BLaER1 treated with 17β-estradiol and CSF1 and Interleukin-3, amounts not matched to agents 10 nM and 100 nM (cell line): ENCODE results near the gene TP53I11.

Experiments
- H3K27ac ChIP-seq, 11 experiments: shearing (Covaris generic); formaldehyde crosslinking; 2 replicates each; pipeline ENCODE4 v1.8.1; 2022
- H3K27me3 ChIP-seq, 11 experiments: shearing (Covaris generic); formaldehyde crosslinking; 2 replicates each; pipeline ENCODE4 v1.8.1; 2022
- H3K36me3 ChIP-seq, 11 experiments: shearing (Covaris generic); formaldehyde crosslinking; 2 replicates each; pipeline ENCODE4 v1.8.1; 2022
- H3K4me1 ChIP-seq, 10 experiments: shearing (Covaris generic); formaldehyde crosslinking; 2 replicates each; pipeline ENCODE4 v1.8.1; 2022
- H3K4me2 ChIP-seq, 11 experiments: shearing (Covaris generic); formaldehyde crosslinking; 2 replicates each; pipeline ENCODE4 v1.8.1; 2022
- H3K4me3 ChIP-seq, 10 experiments: shearing (Covaris generic); formaldehyde crosslinking; 2 replicates each; pipeline ENCODE4 v1.8.1; 2022
- H3K9ac ChIP-seq, 11 experiments: shearing (Covaris generic); formaldehyde crosslinking; 2 replicates each; pipeline ENCODE4 v1.8.1; 2022
- H3K9me3 ChIP-seq, 11 experiments: shearing (Covaris generic); formaldehyde crosslinking; replicated peaks in 1 of 11; 2 replicates each; pipeline ENCODE4 v1.8.1; 2022
- H4K20me1 ChIP-seq, 11 experiments: shearing (Covaris generic); formaldehyde crosslinking; 2 replicates each; pipeline ENCODE4 v1.8.1; 2022
- Cebpa-rat ChIP-seq, 11 experiments: shearing (Covaris generic); IDR thresholded peaks; 2 replicates each; pipeline ENCODE4 v1.8.1; 2022

Gene TP53I11

GRCh38 chr11:44936525-44936924 is 14.2 kb downstream of the TP53I11 start:
- no peak overlapping the region for H3K4me3 ChIP-seq

GRCh38 chr11:44934735-44935250 is 15.9 kb downstream of the TP53I11 start:
- Histone ChIP-seq H3K4me2 (no peak overlapping the region), H3K9ac (peak overlapping the region in 4 of 11 experiments; percentile 24 to 38 (median 32); a peak in 4 of 22 replicates), H3K4me3 (no peak overlapping the region), H3K36me3 (peaks cover 38 to 79% (median 60%) of the 10 kb centered on the region in 11 experiments), H3K27ac (peak overlapping the region in 2 of 11 experiments; percentile 14 to 37; a peak in 1 of 22 replicates), H3K4me1 (peaks cover 24 to 46% (median 36%) of the 10 kb centered on the region in 10 experiments), H3K9me3 (no peaks in the 10 kb centered on the region), H4K20me1 (peaks cover 36 to 97% (median 89%) of the 10 kb centered on the region in 11 experiments; a peak in 21 of 22 replicates), H3K27me3 (no peaks in the 10 kb centered on the region)
- no peak for TF ChIP-seq Cebpa-rat (IDR thresholded peaks at IDR 0.05)

More at GRCh38 chr11:44936525-44936924, 14.2 kb downstream of the TP53I11 start:
- peaks cover 42 to 61% (median 51%) of the 10 kb centered on the region in 10 experiments for H3K4me1 ChIP-seq
- H3K27ac ChIP-seq = peak overlapping the region in 1 of 11 experiments; percentile 16; a peak in 1 of 22 replicates
- no peak for TF ChIP-seq Cebpa-rat (IDR thresholded peaks at IDR 0.05)
- peak overlapping the region in 9 of 11 experiments; percentile 37 to 99 (median 97); a peak in 17 of 22 replicates for H3K4me2 ChIP-seq
- peak overlapping the region in 4 of 11 experiments; percentile 34 to 54 (median 50); a peak in 3 of 22 replicates for H3K9ac ChIP-seq
- peaks cover 38 to 88% (median 73%) of the 10 kb centered on the region in 11 experiments for H3K36me3 ChIP-seq
- no peaks in the 10 kb centered on the region for H3K9me3 ChIP-seq
- H3K27me3 ChIP-seq = no peaks in the 10 kb centered on the region
- peaks cover 52 to 97% (median 90%) of the 10 kb centered on the region in 11 experiments; a peak in 21 of 22 replicates for H4K20me1 ChIP-seq

- no peaks in the 10 kb centered on the region for H3K9me3 ChIP-seq
- peak overlapping the region in 4 of 11 experiments; percentile 24 to 47 (median 34); a peak in 4 of 22 replicates for H3K9ac ChIP-seq
- H3K27me3 ChIP-seq = no peaks in the 10 kb centered on the region
- no peak overlapping the region for H3K4me2 ChIP-seq
- peaks cover 17 to 46% (median 31%) of the 10 kb centered on the region in 10 experiments for H3K4me1 ChIP-seq
- no peak for TF ChIP-seq Cebpa-rat (IDR thresholded peaks at IDR 0.05)
- H3K4me3 ChIP-seq = no peak overlapping the region
- peaks cover 38 to 76% (median 58%) of the 10 kb centered on the region in 11 experiments for H3K36me3 ChIP-seq
- 0 out of 22 replicates have a peak overlapping the region, but pooled peaks of 1 of the 11 experiments have one; percentile 37 for H3K27ac ChIP-seq
- H4K20me1 ChIP-seq = peaks cover 32 to 97% (median 89%) of the 10 kb centered on the region in 11 experiments; a peak in 21 of 22 replicates
Measured at GRCh38 chr11:44934110-44934509, 16.6 kb downstream of the TP53I11 start.

GRCh38 chr11:44931466-44931865 is 19.2 kb downstream of the TP53I11 start:
- no peak overlapping the region for H3K4me3 ChIP-seq
- peaks cover 32 to 55% (median 40%) of the 10 kb centered on the region in 11 experiments for H3K36me3 ChIP-seq
- peak overlapping the region in 2 of 11 experiments; percentile 25 to 28; a peak in 2 of 22 replicates for H3K27ac ChIP-seq
- H3K9ac ChIP-seq = peak overlapping the region in 2 of 11 experiments; percentile 14 to 38; a peak in 4 of 22 replicates
- H3K4me2 ChIP-seq = no peak overlapping the region
- H4K20me1 ChIP-seq = peaks cover 11 to 97% (median 88%) of the 10 kb centered on the region in 11 experiments; a peak in 21 of 22 replicates
- peaks cover 0 to 40% (median 14%) of the 10 kb centered on the region in 10 experiments; a peak in 13 of 20 replicates for H3K4me1 ChIP-seq
- no peaks in the 10 kb centered on the region for H3K27me3 ChIP-seq
- TF ChIP-seq Cebpa-rat (IDR thresholded peaks at IDR 0.05) = no peak
- no peaks in the 10 kb centered on the region for H3K9me3 ChIP-seq

- no peak overlapping the region for H3K4me3 ChIP-seq
- peaks cover 6 to 95% (median 83%) of the 10 kb centered on the region in 11 experiments; a peak in 21 of 22 replicates for H4K20me1 ChIP-seq
- H3K27ac ChIP-seq = 0 out of 22 replicates have a peak overlapping the region, but pooled peaks of 1 of the 11 experiments have one; percentile 28
- peak overlapping the region in 2 of 11 experiments; percentile 14 to 38; a peak in 4 of 22 replicates for H3K9ac ChIP-seq
- H3K36me3 ChIP-seq = peaks cover 27 to 48% (median 34%) of the 10 kb centered on the region in 11 experiments
- no peaks in the 10 kb centered on the region for H3K9me3 ChIP-seq
- H3K27me3 ChIP-seq = no peaks in the 10 kb centered on the region
- no peak for TF ChIP-seq Cebpa-rat (IDR thresholded peaks at IDR 0.05)
- H3K4me2 ChIP-seq = no peak overlapping the region
- H3K4me1 ChIP-seq = peaks cover 0 to 46% (median 20%) of the 10 kb centered on the region in 10 experiments; a peak in 13 of 20 replicates
Measured at GRCh38 chr11:44930588-44931302, 19.9 kb downstream of the TP53I11 start.

GRCh38 chr11:44928816-44929215 is 21.9 kb downstream of the TP53I11 start:
- peak overlapping the region in 2 of 11 experiments; percentile 7 to 22; a peak in 2 of 22 replicates for H3K4me2 ChIP-seq
- H3K4me3 ChIP-seq = no peak overlapping the region
- H3K4me1 ChIP-seq = peaks cover 0 to 52% (median 22%) of the 10 kb centered on the region in 10 experiments; a peak in 13 of 20 replicates
- H3K27me3 ChIP-seq = no peaks in the 10 kb centered on the region
- no peak for TF ChIP-seq Cebpa-rat (IDR thresholded peaks at IDR 0.05)
- H3K9me3 ChIP-seq = no peaks in the 10 kb centered on the region
- H3K36me3 ChIP-seq = peaks cover 8 to 30% (median 15%) of the 10 kb centered on the region in 11 experiments
- 0 out of 22 replicates have a peak overlapping the region, but pooled peaks of 2 of the 11 experiments have one; percentile 19 to 25 for H3K9ac ChIP-seq
- peak overlapping the region in 1 of 11 experiments; percentile 17; a peak in 1 of 22 replicates for H3K27ac ChIP-seq
- peaks cover 0 to 82% (median 66%) of the 10 kb centered on the region in 11 experiments; a peak in 20 of 22 replicates for H4K20me1 ChIP-seq

- no peak overlapping the region for H3K27ac ChIP-seq
- H3K9ac ChIP-seq = no peak overlapping the region
- H3K4me3 ChIP-seq = no peak overlapping the region
- H3K4me2 ChIP-seq = 0 out of 22 replicates have a peak overlapping the region, but pooled peaks of 1 of the 11 experiments have one; percentile 33
- TF ChIP-seq Cebpa-rat (IDR thresholded peaks at IDR 0.05) = no peak
- peaks cover 0 to 75% (median 59%) of the 10 kb centered on the region in 11 experiments; a peak in 20 of 22 replicates for H4K20me1 ChIP-seq
- H3K4me1 ChIP-seq = peaks cover 0 to 59% (median 28%) of the 10 kb centered on the region in 10 experiments; a peak in 14 of 20 replicates
- peaks cover under 1 to 23% (median 8%) of the 10 kb centered on the region in 11 experiments; a peak in 21 of 22 replicates for H3K36me3 ChIP-seq
- no peaks in the 10 kb centered on the region for H3K9me3 ChIP-seq
- H3K27me3 ChIP-seq = no peaks in the 10 kb centered on the region
Measured at GRCh38 chr11:44928144-44928543, 22.5 kb downstream of the TP53I11 start.

- TF ChIP-seq Cebpa-rat (IDR thresholded peaks at IDR 0.05) = no peak
- peak overlapping the region in 10 of 11 experiments; percentile 17 to 64 (median 42); a peak in 15 of 22 replicates for H3K4me2 ChIP-seq
Measured at GRCh38 chr11:44927174-44927661, 23.5 kb downstream of the TP53I11 start.

More at GRCh38 chr11:44927174-44927661, 23.5 kb downstream of the TP53I11 start:
- H3K27me3 ChIP-seq = no peaks in the 10 kb centered on the region
- no peak overlapping the region for H3K9ac ChIP-seq
- H3K4me1 ChIP-seq = peaks cover 0 to 61% (median 31%) of the 10 kb centered on the region in 10 experiments; a peak in 14 of 20 replicates
- H3K4me3 ChIP-seq = no peak overlapping the region
- no peaks in the 10 kb centered on the region for H3K9me3 ChIP-seq
- H3K27ac ChIP-seq = no peak overlapping the region
- peaks cover 0 to 14% (median 0%) of the 10 kb centered on the region in 11 experiments; a peak in 7 of 22 replicates for H3K36me3 ChIP-seq
- H4K20me1 ChIP-seq = peaks cover 0 to 66% (median 50%) of the 10 kb centered on the region in 11 experiments; a peak in 20 of 22 replicates
